B cell (primary cell): ENCODE measurements around the gene PCSK9. TPM values are rescaled to one million over a fixed set of nuclear protein-coding genes. Genes with fewer than 3 reads are reported as not detected.

Source experiments
- ATAC-seq: fragments of 200-7000 bp; cut with Tn5 transposase; one replicate; pipeline ENCODE4 v1.10.0; 2021; ENCODE audit warnings: low read depth, mild to moderate bottlenecking, moderate number of reproducible peaks, moderate library complexity
- CTCF ChIA-PET: fragments of 350-600 bp; sonication (Branson Sonifier 250); formaldehyde crosslinking; loops from one replicate; lab custom pipeline; 2021; ENCODE audit warnings: antibody characterized with exemption, inconsistent platforms; lab: Charles Lee
- POLR2A ChIA-PET: fragments of 350-600 bp; sonication (Branson Sonifier 250); formaldehyde crosslinking; loops from one replicate; lab custom pipeline; 2021; ENCODE audit warnings: antibody characterized with exemption; lab: Charles Lee
- DNase-seq: peaks from one replicate; pipeline ENCODE4 v3.0.0; 2013
- H2AFZ ChIP-seq: 2 replicates; pipeline ENCODE4 v1.6.1; 2012; ENCODE audit warnings: mild to moderate bottlenecking, low read depth, low read length; ENCODE audit not compliant: insufficient read depth, poor library complexity, severe bottlenecking
- H3K27ac ChIP-seq, 2 donors: 1 replicate in 1 of 2; 2 replicates in 1 of 2; pipeline ENCODE4 v1.5.1; 2012 to 2013; ENCODE audit warnings: low read length in 2 of 2, mild to moderate bottlenecking in 2 of 2, moderate library complexity in 1 of 2
- H3K27me3 ChIP-seq, 4 experiments: fragments of 200-600 bp in 1 of 4; sonication (generic) in 1 of 4; replicated peaks in 1 of 4; 1 replicate in 2 of 4; 2 replicates in 2 of 4; pipeline versions ENCODE4 v1.6.1 to v1.7.0; 2013 to 2016; ENCODE audit warnings: low read length in 3 of 4, mild to moderate bottlenecking in 2 of 4, mixed read lengths in 1 of 4, moderate library complexity in 1 of 4; ENCODE audit not compliant: insufficient read depth in 4 of 4, control insufficient read depth in 3 of 4; ENCODE audit errors: control extremely low read depth in 1 of 4
- H3K36me3 ChIP-seq, 2 experiments: replicated peaks in 1 of 2; 1 replicate in 1 of 2; 2 replicates in 1 of 2; pipeline versions ENCODE4 v1.6.1 to v1.7.1; 2013; ENCODE audit warnings: low read length in 1 of 2; ENCODE audit not compliant: insufficient read depth in 2 of 2, control insufficient read depth in 1 of 2; ENCODE audit errors: control extremely low read depth in 1 of 2, extremely low read depth in 1 of 2
- H3K4me1 ChIP-seq, 2 donors: fragments of 200-600 bp in 1 of 2; sonication (generic) in 1 of 2; 1 replicate in 1 of 2; 2 replicates in 1 of 2; pipeline versions ENCODE4 v1.5.1 to v1.6.1; 2013 to 2017; ENCODE audit warnings: low read length in 2 of 2; ENCODE audit not compliant: control insufficient read depth in 2 of 2, insufficient read depth in 2 of 2
- H3K4me2 ChIP-seq: replicated peaks from 2 replicates; pipeline ENCODE3; 2012; ENCODE audit warnings: mild to moderate bottlenecking, low read depth, low read length; ENCODE audit not compliant: poor library complexity, severe bottlenecking
- H3K4me3 ChIP-seq, 5 experiments: fragments of 200-600 bp in 1 of 5; sonication (generic) in 1 of 5; 1 replicate in 3 of 5; 2 replicates in 2 of 5; pipeline versions ENCODE4 v1.5.1 to v1.7.0; 2011 to 2016; ENCODE audit warnings: low read length in 4 of 5, mild to moderate bottlenecking in 4 of 5, low read depth in 2 of 5, control low read depth in 1 of 5, moderate library complexity in 1 of 5; ENCODE audit not compliant: insufficient read depth in 1 of 5; ENCODE audit errors: control extremely low read depth in 1 of 5, extremely low read depth in 1 of 5
- H3K79me2 ChIP-seq: fragments of 200-600 bp; sonication (generic); one replicate; pipeline ENCODE4 v1.6.0; 2016; ENCODE audit warnings: low read length; ENCODE audit not compliant: control insufficient read depth, insufficient read depth
- H3K9ac ChIP-seq: fragments of 200-600 bp; sonication (generic); 2 replicates; pipeline ENCODE4 v1.6.1; 2017; ENCODE audit warnings: mild to moderate bottlenecking, low read length, moderate library complexity
- H3K9me3 ChIP-seq, 3 donors: one replicate each; pipeline versions ENCODE4 v1.6.1 to v1.7.1; 2013; ENCODE audit warnings: low read length in 2 of 3; ENCODE audit not compliant: control insufficient read depth in 2 of 3, insufficient read depth in 1 of 3; ENCODE audit errors: control extremely low read depth in 1 of 3
- H4K20me1 ChIP-seq: 2 replicates; pipeline ENCODE4 v1.6.0; 2012; ENCODE audit warnings: mild to moderate bottlenecking, low read length; ENCODE audit not compliant: insufficient read depth, control insufficient read depth, poor library complexity, severe bottlenecking
- H3K27ac Mint-ChIP-seq: one replicate; pipeline ENCODE4 v1.8.0; 2021; ENCODE audit warnings: mixed read lengths
- H3K27me3 Mint-ChIP-seq: one replicate; pipeline ENCODE4 v1.8.0; 2021; ENCODE audit warnings: mixed read lengths
- H3K4me1 Mint-ChIP-seq: one replicate; pipeline ENCODE4 v1.8.0; 2021; ENCODE audit warnings: mixed read lengths
- H3K4me3 Mint-ChIP-seq: one replicate; pipeline ENCODE4 v1.8.0; 2021; ENCODE audit warnings: mixed read lengths
- H3K9me3 Mint-ChIP-seq: one replicate; pipeline ENCODE4 v1.8.0; 2022; ENCODE audit warnings: mixed read lengths; ENCODE audit not compliant: insufficient read depth
- CTCF ChIP-seq: fragments of 200-600 bp; IDR thresholded peaks from one replicate; pipeline ENCODE4 v1.8.0; 2022; ENCODE audit warnings: antibody characterized with exemption, mild to moderate bottlenecking
- EZH2 ChIP-seq: IDR thresholded peaks from 2 replicates; pipeline ENCODE4 v1.6.1; 2012; ENCODE audit warnings: borderline replicate concordance, low read depth, mild to moderate bottlenecking, moderate library complexity, low read length; ENCODE audit not compliant: insufficient read depth, poor library complexity, severe bottlenecking
- WGBS: methylation state at CpG from one replicate; pipeline ENCODE4 v1.1.5; 2013; ENCODE audit warnings: missing lambda C conversion rate; ENCODE audit not compliant: insufficient coverage; 5-methylcytosine and 5-hydroxymethylcytosine counted together
- intact Hi-C: fragments of 100-400 bp; cut with micrococcal nuclease; formaldehyde crosslinking; loops from one replicate; pipeline ENCODE4 v1.10.0; 2022
- polyA plus RNA-seq: library from polyadenylated mRNA; depleted of rRNA; stranded (reverse); fragments of >200 nt; gene quantifications from 2 replicates; pipeline ENCODE4 v1.2.3, GENCODE V29; 2012
- total RNA-seq, 2 donors: library from RNA; stranded (reverse); fragments of 120-200 nt in 1 of 2; gene quantifications; 1 replicate in 1 of 2; 2 replicates in 1 of 2; pipeline versions ENCODE4 v1.2.3 to v1.2.4, GENCODE V29; 2013 to 2022

Gene PCSK9
- total and polyA plus RNA-seq, 2 donors (not counting 1 experiment from before 2014, with no cell fraction given) = not detected

GRCh38 chr1:55061000-55061705, 21.8 kb downstream of the PCSK9 start:
- Histone ChIP-seq H3K27ac (no peak overlapping the region), H3K79me2 (no peaks in the 10 kb centered on the region), H3K9ac (no peak overlapping the region), H3K4me1 (no peaks in the 10 kb centered on the region), H3K27me3 (no peaks in the 10 kb centered on the region), H3K36me3 (peaks cover 0 to 2% of the 10 kb centered on the region in 2 experiments), H4K20me1 (no peaks in the 10 kb centered on the region), H3K4me2 (no peak overlapping the region), H3K4me3 (no peak overlapping the region), H2AFZ (no peak overlapping the region), H3K9me3 (no peaks in the 10 kb centered on the region)
- Mint-ChIP-seq H3K9me3 (no peaks in the 10 kb centered on the region), H3K27me3 (no peaks in the 10 kb centered on the region), H3K27ac (no peak overlapping the region), H3K4me1 (no peaks in the 10 kb centered on the region), H3K4me3 (no peak overlapping the region)
- ChIA-PET POLR2A (no interaction called here), CTCF (no interaction called here)
- 89% methylated on average over 13 of the region's 13 CpGs for WGBS
- DNase-seq = no peak
- TF ChIP-seq CTCF (no peak), EZH2 (no peak)
- intact Hi-C loops = no loop called here
- no peak for ATAC-seq

GRCh38 chr1:55061706-55062321, 22.5 kb downstream of the PCSK9 start:
- Histone ChIP-seq H3K4me2 (no peak overlapping the region), H3K9ac (no peak overlapping the region), H3K9me3 (no peaks in the 10 kb centered on the region), H2AFZ (no peak overlapping the region), H3K27ac (no peak overlapping the region), H4K20me1 (no peaks in the 10 kb centered on the region), H3K4me1 (no peaks in the 10 kb centered on the region), H3K4me3 (no peak overlapping the region), H3K79me2 (no peaks in the 10 kb centered on the region), H3K27me3 (no peaks in the 10 kb centered on the region), H3K36me3 (peaks cover 0 to 7% of the 10 kb centered on the region in 2 experiments)
- Mint-ChIP-seq H3K9me3 (no peaks in the 10 kb centered on the region), H3K27ac (no peak overlapping the region), H3K4me1 (no peaks in the 10 kb centered on the region), H3K27me3 (no peaks in the 10 kb centered on the region), H3K4me3 (no peak overlapping the region)
- 97% methylated on average over 4 of the region's 4 CpGs for WGBS
- intact Hi-C loops = no loop called here
- no peak for TF ChIP-seq EZH2
- TF ChIP-seq CTCF = no peak
- CTCF ChIA-PET = no interaction called here
- no peak for DNase-seq
- POLR2A ChIA-PET = no interaction called here
- ATAC-seq = no peak
